Loucy (cell line): ENCODE data around the gene CDC42BPB.

Source experiments
- CTCF ChIP-seq: fragments of 200-600 bp; sonication (generic); conservative IDR thresholded peaks from 2 replicates; pipeline ENCODE4 v1.5.1; 2014; ENCODE audit warnings: mild to moderate bottlenecking, antibody characterized with exemption, low read length
- EZH2phosphoT487 ChIP-seq: fragments of 200-600 bp; IDR thresholded peaks from 2 replicates; pipeline ENCODE4 v1.6.1; 2018; ENCODE audit warnings: antibody characterized with exemption, mild to moderate bottlenecking, moderate library complexity, borderline replicate concordance

- TF ChIP-seq CTCF (no peak), EZH2phosphoT487 (no peak)
Measured at GRCh38 chr14:103000291-103000921, 56.9 kb downstream of the CDC42BPB start.
